Measurements from ENCODE around the gene INPP4B. TPM values are rescaled to one million over a fixed set of nuclear protein-coding genes. Genes with fewer than 3 reads are reported as not detected.

INPP4B gene
- total RNA-seq, 1 experiment from 2014 or later: 114 TPM

DNA sequence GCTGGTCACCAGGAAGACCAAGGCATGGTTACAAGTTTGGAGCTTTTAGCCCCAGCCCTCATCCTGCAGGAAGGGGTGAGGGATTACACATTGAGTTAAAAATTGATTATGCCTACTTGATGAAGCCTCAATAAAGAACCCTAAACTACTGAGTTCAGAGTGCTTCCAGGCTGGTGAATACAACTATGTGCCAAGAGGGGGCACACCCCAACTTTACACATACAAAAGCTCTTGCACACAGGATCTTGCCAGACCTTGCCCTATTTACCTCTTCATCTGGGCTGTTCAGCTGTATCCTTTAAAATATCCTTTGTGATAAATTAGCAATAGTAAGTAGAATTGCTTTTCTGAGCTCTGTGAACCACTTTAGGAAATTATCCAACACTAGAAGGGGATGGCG is 489.3 kb downstream of the INPP4B start:
- BruUV-seq (replicated peaks): no TSS peak
- TF ChIP-seq, protein P1, sequence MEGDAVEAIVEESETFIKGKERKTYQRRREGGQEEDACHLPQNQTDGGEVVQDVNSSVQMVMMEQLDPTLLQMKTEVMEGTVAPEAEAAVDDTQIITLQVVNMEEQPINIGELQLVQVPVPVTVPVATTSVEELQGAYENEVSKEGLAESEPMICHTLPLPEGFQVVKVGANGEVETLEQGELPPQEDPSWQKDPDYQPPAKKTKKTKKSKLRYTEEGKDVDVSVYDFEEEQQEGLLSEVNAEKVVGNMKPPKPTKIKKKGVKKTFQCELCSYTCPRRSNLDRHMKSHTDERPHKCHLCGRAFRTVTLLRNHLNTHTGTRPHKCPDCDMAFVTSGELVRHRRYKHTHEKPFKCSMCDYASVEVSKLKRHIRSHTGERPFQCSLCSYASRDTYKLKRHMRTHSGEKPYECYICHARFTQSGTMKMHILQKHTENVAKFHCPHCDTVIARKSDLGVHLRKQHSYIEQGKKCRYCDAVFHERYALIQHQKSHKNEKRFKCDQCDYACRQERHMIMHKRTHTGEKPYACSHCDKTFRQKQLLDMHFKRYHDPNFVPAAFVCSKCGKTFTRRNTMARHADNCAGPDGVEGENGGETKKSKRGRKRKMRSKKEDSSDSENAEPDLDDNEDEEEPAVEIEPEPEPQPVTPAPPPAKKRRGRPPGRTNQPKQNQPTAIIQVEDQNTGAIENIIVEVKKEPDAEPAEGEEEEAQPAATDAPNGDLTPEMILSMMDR (IDR thresholded peaks at IDR 0.05; ENCODE audit: unreplicated experiment): no peak
- CTCF ChIA-PET: no interaction called here
- no peak overlapping the region for H3K27ac Mint-ChIP-seq (ENCODE audit: unreplicated experiment)
- no peak for DNase-seq
- no peak overlapping the region for H3K4me3 Mint-ChIP-seq (ENCODE audit: low read depth, unreplicated experiment)
- peaks cover 2% of the 10 kb centered on the region for H3K36me3 Mint-ChIP-seq (ENCODE audit: insufficient read depth, unreplicated experiment)
- no peaks in the 10 kb centered on the region for H3K27me3 Mint-ChIP-seq (ENCODE audit: unreplicated experiment)
- peaks cover 52% of the 10 kb centered on the region for H3K4me1 Mint-ChIP-seq (ENCODE audit: low read depth, unreplicated experiment)
- peaks cover 1% of the 10 kb centered on the region for H3K9me3 Mint-ChIP-seq (ENCODE audit: low read depth, unreplicated experiment)
- intact Hi-C loops (cut with micrococcal nuclease; ENCODE audit: unreplicated experiment): loop anchor here (5.0 kb wide), 3 partner anchors 50 to 210 kb away; no protein-coding TSS in a partner anchor

DNA sequence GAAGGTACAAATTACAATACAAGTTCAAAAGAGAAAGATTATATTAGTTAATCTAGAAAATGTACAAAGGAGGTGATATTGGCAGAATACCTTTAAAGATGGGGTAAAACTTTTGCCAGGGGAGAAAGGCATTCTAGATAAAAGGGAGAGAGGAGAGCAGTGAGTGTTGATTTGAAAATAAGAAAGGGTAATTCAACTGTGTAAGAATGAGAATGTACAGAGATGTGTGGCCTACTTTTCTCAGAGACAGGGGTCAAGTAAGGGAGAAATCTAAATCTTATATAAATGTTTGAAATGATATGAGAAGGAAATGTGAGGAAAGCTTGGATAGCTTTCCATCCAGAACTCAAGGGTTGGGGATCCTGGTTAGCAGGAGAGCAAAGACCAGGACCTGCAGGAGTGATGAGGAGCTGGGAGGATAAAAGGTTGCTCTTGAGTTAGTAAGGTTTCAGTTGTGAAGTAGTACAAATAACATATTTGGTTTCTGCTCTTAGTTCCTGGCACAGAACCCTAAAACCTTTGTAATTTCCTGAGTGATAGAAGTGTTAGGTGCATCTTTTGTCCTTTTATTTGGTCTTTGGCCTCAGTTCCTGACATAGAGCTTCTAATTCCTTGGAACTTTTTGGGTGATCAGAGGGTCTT is 489.9 kb downstream of the INPP4B start:
- Mint-ChIP-seq H3K4me3 (ENCODE audit: low read depth, unreplicated experiment) (no peak overlapping the region), H3K36me3 (ENCODE audit: insufficient read depth, unreplicated experiment) (no peaks in the 10 kb centered on the region), H3K27ac (ENCODE audit: unreplicated experiment) (peak overlapping the region; percentile 50), H3K4me1 (ENCODE audit: low read depth, unreplicated experiment) (peaks cover 49% of the 10 kb centered on the region), H3K9me3 (ENCODE audit: low read depth, unreplicated experiment) (no peaks in the 10 kb centered on the region), H3K27me3 (ENCODE audit: unreplicated experiment) (no peaks in the 10 kb centered on the region)
- BruUV-seq (replicated peaks): no TSS peak
- TF ChIP-seq, protein P1 (IDR thresholded peaks at IDR 0.05; ENCODE audit: unreplicated experiment): no peak
- intact Hi-C loops (cut with micrococcal nuclease; ENCODE audit: unreplicated experiment): loop anchor here (5.0 kb wide), 3 partner anchors 51 to 211 kb away; no protein-coding TSS in a partner anchor
- CTCF ChIA-PET: no interaction called here
- no peak for DNase-seq

DNA sequence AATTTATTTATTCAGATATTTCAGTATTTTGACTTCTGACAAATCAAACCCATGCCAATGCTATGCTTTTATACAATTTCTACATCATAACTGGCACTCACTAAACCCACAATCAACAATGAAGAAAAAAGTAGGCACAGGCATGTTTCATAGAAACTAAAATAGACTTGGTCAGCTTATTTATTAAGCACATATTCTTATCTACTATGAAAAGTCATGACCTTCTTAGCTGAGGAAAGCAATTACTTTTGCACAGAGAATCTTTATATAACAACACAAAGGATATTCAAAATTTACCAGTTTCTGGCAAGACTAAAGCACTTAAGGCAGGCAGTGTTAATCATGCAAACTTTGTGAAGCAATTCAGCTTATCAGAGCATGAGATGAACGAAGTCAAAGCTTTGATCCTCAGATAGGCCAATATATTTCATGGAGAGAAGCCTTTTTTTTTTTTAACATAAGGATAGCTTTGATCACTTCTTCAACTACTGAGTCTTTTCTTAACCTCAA is 490.6 kb downstream of the INPP4B start:
- Mint-ChIP-seq H3K9me3 (ENCODE audit: low read depth, unreplicated experiment) (no peaks in the 10 kb centered on the region), H3K4me3 (ENCODE audit: low read depth, unreplicated experiment) (peak overlapping the region; percentile 4), H3K27ac (ENCODE audit: unreplicated experiment) (peak overlapping the region; percentile 50), H3K27me3 (ENCODE audit: unreplicated experiment) (no peaks in the 10 kb centered on the region), H3K4me1 (ENCODE audit: low read depth, unreplicated experiment) (peaks cover 56% of the 10 kb centered on the region), H3K36me3 (ENCODE audit: insufficient read depth, unreplicated experiment) (no peaks in the 10 kb centered on the region)
- BruUV-seq (replicated peaks): no TSS peak
- TF ChIP-seq, protein P1 (IDR thresholded peaks at IDR 0.05; ENCODE audit: unreplicated experiment): no peak
- CTCF ChIA-PET: no interaction called here
- DNase-seq: no peak
- intact Hi-C loops (cut with micrococcal nuclease; ENCODE audit: unreplicated experiment): loop anchor here (5.0 kb wide), 3 partner anchors 52 to 212 kb away; no protein-coding TSS in a partner anchor

DNA sequence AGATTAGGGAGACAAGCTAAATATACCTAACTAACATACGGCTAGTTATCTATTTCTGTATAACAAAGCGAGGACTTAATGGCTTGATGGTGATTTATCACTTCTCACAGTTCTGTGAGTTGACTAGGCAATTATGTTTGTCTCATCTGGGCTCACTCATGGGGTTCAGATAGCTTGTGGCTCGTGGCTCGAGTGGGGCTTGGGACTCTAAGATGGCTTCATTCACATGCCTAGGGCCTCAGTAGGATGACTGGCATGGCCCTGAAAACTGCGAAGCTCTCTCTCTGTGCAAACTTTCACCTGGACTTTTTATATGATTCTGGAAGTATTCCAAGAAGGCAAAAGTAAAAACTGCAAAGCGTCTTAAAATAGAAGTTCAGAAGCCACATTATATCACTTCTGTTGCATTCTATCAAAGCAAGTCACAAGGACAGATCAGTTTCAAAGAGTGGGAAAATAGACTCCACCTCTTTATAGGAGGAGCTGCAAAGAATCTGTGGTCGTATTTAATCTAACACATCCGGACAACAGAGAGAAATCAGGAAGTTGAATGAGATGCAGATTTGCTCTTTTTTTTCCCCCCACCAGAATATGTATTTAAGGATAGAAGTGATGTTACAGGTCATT is 491.2 kb downstream of the INPP4B start:
- DNase-seq: no peak
- Mint-ChIP-seq H3K4me3 (ENCODE audit: low read depth, unreplicated experiment) (peak overlapping the region; percentile 4), H3K9me3 (ENCODE audit: low read depth, unreplicated experiment) (no peaks in the 10 kb centered on the region), H3K27me3 (ENCODE audit: unreplicated experiment) (no peaks in the 10 kb centered on the region), H3K36me3 (ENCODE audit: insufficient read depth, unreplicated experiment) (no peaks in the 10 kb centered on the region), H3K27ac (ENCODE audit: unreplicated experiment) (peak overlapping the region; percentile 50), H3K4me1 (ENCODE audit: low read depth, unreplicated experiment) (peaks cover 61% of the 10 kb centered on the region)
- CTCF ChIA-PET: interaction anchor here (0.6 kb wide), 1 partner anchor 201 kb away, joined by 4 read pairs; no protein-coding TSS in a partner anchor
- no TSS peak for BruUV-seq (replicated peaks)
- TF ChIP-seq, protein P1 (IDR thresholded peaks at IDR 0.05; ENCODE audit: unreplicated experiment): no peak
- intact Hi-C loops (cut with micrococcal nuclease; ENCODE audit: unreplicated experiment): loop anchor here (5.0 kb wide), 5 partner anchors 52 to 367 kb away; no protein-coding TSS in a partner anchor
